Uterus (tissue), 2 donors: Measurements from ENCODE around the gene PDLIM5.

ENCODE experiments used
- POLR2A ChIP-seq, 2 donors: fragments of 450-650 bp; IDR thresholded peaks; one replicate each; pipeline ENCODE4 v1.6.1; 2016; ENCODE audit warnings: antibody characterized with exemption in 2 of 2, mild to moderate bottlenecking in 1 of 2, moderate library complexity in 1 of 2
- TF ChIP-seq, protein P1 (sequence below), 4 experiments: fragments of 200-600 bp in 2 of 4; fragments of 450-650 bp in 2 of 4; sonication (generic) in 2 of 4; IDR thresholded peaks; one replicate each; pipeline ENCODE4 v1.5.1; 2016 to 2019; ENCODE audit warnings: antibody characterized with exemption in 4 of 4, mild to moderate bottlenecking in 2 of 4, moderate library complexity in 1 of 4

DNA sequence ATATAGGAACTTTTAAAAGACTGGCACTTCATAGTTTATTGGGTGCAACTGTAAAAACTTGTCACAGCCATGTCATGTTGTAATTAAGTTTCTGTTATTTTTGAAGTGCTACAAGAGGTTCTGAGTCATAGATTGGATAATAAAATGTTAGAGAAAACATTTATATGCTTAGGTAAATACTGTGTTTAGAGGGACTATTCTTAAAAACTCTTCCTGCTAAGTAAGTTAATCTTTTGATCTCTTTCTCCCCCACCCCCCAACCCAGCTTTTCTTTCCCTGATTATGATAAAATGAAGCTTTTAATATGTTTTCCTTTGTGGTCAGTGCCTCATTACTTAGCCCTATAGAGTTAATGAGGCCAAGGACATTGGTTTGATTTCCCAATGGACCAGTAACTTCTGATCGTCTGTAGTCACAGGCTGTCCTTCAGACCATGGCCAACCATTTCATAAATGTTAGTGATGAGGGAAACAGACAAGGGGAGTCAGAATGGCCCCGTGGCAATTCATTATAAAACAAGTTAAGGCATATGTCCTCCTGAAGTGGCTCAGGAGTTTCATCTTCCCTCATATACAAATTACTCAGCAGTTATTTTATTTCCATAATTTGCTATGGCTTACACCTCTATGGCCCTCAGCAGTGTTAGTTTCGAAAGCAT is 3.9 kb upstream of the PDLIM5 start:
- TF ChIP-seq, protein P1, sequence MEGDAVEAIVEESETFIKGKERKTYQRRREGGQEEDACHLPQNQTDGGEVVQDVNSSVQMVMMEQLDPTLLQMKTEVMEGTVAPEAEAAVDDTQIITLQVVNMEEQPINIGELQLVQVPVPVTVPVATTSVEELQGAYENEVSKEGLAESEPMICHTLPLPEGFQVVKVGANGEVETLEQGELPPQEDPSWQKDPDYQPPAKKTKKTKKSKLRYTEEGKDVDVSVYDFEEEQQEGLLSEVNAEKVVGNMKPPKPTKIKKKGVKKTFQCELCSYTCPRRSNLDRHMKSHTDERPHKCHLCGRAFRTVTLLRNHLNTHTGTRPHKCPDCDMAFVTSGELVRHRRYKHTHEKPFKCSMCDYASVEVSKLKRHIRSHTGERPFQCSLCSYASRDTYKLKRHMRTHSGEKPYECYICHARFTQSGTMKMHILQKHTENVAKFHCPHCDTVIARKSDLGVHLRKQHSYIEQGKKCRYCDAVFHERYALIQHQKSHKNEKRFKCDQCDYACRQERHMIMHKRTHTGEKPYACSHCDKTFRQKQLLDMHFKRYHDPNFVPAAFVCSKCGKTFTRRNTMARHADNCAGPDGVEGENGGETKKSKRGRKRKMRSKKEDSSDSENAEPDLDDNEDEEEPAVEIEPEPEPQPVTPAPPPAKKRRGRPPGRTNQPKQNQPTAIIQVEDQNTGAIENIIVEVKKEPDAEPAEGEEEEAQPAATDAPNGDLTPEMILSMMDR (IDR thresholded peaks at IDR 0.05) = no peak
- no peak for TF ChIP-seq POLR2A (IDR thresholded peaks at IDR 0.05)
